ENCODE data around the gene CCDC82.

DNA sequence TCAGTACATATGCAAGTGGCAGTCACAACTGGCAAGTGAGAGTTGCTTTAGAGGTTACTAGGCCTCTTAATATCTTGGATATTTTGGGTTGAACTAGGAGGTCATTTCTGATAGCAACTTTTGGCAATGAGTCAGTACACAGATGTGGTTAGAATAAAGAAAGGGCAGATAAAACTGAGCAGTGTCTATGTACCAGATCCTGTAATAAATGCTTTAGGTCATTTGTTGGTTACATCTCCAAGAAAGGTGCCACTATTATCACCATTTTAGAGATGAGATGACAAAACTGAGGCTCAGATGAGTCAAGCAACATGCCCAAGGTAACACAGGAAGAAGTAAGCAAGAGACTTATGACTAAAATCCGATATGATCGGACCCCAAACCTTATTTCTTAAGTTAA, 71.7 kb downstream of the CCDC82 start:
- TF ChIP-seq, protein P1, sequence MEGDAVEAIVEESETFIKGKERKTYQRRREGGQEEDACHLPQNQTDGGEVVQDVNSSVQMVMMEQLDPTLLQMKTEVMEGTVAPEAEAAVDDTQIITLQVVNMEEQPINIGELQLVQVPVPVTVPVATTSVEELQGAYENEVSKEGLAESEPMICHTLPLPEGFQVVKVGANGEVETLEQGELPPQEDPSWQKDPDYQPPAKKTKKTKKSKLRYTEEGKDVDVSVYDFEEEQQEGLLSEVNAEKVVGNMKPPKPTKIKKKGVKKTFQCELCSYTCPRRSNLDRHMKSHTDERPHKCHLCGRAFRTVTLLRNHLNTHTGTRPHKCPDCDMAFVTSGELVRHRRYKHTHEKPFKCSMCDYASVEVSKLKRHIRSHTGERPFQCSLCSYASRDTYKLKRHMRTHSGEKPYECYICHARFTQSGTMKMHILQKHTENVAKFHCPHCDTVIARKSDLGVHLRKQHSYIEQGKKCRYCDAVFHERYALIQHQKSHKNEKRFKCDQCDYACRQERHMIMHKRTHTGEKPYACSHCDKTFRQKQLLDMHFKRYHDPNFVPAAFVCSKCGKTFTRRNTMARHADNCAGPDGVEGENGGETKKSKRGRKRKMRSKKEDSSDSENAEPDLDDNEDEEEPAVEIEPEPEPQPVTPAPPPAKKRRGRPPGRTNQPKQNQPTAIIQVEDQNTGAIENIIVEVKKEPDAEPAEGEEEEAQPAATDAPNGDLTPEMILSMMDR (IDR thresholded peaks at IDR 0.05): no peak
- TF ChIP-seq POLR2A (IDR thresholded peaks at IDR 0.05): no peak

Measured in prostate gland (tissue), 2 donors.